ENCODE data around the gene AMHR2.

AMHR2 gene

DNA sequence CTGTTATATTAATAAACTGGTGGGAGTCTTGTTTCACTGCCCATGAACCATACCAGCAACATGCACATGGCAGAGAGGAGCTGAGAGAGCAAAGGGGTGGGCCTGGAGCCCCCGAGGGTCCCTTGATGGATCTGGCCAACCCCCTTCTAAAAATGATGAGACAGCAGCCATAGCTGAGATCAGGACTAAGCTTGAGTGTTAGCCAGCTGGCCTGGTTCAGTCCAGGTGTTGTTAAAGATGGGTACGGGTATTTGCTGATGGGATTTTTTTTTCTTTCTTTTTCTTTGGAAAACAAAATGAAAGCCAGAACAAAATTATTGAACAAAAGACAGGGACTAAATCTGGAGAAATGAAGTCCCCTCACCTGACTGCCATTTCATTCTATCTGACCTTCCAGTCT, 44.2 kb downstream of the AMHR2 start:
- no peak overlapping the region for H3K4me3 ChIP-seq (ENCODE audit: low read depth, low read length)
- in situ Hi-C loops (cut with HindIII; ENCODE audit: low sequenced_read_pairs), result no loop called here
- DNase-seq (ENCODE audit: low read depth), result no peak
- TF ChIP-seq, protein P1, sequence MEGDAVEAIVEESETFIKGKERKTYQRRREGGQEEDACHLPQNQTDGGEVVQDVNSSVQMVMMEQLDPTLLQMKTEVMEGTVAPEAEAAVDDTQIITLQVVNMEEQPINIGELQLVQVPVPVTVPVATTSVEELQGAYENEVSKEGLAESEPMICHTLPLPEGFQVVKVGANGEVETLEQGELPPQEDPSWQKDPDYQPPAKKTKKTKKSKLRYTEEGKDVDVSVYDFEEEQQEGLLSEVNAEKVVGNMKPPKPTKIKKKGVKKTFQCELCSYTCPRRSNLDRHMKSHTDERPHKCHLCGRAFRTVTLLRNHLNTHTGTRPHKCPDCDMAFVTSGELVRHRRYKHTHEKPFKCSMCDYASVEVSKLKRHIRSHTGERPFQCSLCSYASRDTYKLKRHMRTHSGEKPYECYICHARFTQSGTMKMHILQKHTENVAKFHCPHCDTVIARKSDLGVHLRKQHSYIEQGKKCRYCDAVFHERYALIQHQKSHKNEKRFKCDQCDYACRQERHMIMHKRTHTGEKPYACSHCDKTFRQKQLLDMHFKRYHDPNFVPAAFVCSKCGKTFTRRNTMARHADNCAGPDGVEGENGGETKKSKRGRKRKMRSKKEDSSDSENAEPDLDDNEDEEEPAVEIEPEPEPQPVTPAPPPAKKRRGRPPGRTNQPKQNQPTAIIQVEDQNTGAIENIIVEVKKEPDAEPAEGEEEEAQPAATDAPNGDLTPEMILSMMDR (IDR thresholded peaks at IDR 0.05; ENCODE audit: low read depth, low read length, missing control alignments), result no peak

DNA sequence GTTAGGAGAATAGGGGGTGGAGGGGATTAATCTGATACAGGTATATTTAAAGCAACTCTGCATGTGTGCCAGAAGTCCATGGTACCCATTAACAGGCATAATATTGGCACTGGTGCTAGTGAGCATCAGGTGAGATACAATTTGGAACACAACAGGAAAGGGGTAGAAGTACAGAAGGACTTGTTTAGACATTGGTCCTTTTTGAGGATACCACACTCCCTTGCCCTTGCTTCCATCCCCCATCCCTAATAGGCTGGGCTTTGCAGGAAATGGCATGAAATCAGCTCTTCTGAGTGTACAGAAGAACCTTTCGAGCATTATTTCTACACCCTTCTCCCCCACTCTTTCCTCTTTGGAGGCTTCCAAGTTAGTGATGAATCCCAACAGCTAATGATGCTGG, 44.6 kb downstream of the AMHR2 start:
- no peak for DNase-seq (ENCODE audit: low read depth)
- in situ Hi-C loops (cut with HindIII; ENCODE audit: low sequenced_read_pairs), result no loop called here
- TF ChIP-seq, protein P1 (IDR thresholded peaks at IDR 0.05; ENCODE audit: low read depth, low read length, missing control alignments), result no peak
- H3K4me3 ChIP-seq (ENCODE audit: low read depth, low read length), result no peak overlapping the region

DNA sequence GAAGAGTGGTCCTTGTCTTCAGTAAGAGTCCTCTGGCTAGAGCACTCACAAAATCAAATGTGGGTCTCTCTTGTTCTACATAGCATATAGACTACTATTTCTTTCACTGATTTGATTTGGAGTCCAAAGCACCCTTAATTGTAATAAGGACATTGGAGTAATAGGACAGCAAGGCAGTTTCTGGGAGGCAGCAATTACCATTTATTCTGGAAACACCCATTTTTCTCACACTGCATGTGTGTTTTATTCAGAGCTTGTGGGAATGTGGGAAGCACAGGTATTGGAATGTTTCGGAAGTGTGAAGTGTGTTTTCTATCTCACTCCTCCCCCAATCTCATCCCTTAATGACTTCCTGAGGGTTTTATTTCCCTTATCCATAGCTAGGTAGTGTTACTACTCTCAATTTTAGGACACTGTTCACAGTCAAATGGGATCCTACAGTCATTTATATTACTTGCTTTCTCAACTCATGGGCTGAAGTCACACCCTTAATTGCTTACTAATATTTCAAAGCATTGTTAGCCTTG, 48.5 kb downstream of the AMHR2 start:
- in situ Hi-C loops (cut with HindIII; ENCODE audit: low sequenced_read_pairs), result no loop called here
- H3K4me3 ChIP-seq (ENCODE audit: low read depth, low read length), result no peak overlapping the region
- no peak for DNase-seq (ENCODE audit: low read depth)
- TF ChIP-seq, protein P1 (IDR thresholded peaks at IDR 0.05; ENCODE audit: low read depth, low read length, missing control alignments), result no peak

DNA sequence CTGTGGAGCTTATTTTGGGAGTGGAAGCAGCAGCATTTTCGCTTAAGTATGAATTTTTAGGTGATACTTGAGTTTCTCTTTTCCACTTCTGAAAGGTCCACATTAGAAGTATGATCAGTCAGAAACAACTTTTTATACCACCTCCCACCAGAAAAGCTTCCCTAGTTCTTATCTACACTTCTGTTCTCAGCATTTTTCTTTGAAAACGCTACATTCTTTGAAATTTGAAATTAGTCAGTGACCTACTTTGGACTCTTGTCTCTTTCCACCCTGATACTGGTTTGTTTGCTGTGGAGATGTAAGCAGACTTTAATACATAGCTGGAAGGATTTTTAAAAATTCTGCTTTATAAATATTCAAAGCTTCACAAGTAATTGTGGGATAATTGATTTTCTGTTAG, 50.4 kb downstream of the AMHR2 start:
- TF ChIP-seq, protein P1 (IDR thresholded peaks at IDR 0.05; ENCODE audit: low read depth, low read length, missing control alignments), result no peak
- H3K4me3 ChIP-seq (ENCODE audit: low read depth, low read length), result no peak overlapping the region
- no peak for DNase-seq (ENCODE audit: low read depth)
- in situ Hi-C loops (cut with HindIII; ENCODE audit: low sequenced_read_pairs), result no loop called here

DNA sequence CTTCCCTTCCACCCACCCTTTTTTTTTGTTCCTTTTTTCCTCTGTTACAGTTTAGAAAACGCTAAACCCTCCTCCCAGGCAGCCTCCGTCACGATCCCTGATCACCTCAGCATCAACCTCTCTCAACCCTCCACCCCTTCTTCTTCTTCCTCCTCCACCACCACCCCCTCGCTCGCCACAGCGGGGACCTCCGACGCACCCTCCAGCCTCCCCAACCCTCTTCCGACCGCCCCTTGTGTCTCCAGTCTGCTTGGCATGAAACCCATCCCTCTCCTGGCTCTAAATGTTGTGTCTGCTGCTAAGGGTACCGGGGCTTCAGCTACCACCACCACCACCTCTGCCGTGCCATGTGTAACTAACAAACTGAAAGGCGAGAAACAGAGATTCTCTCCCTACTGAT, 51.2 kb downstream of the AMHR2 start:
- in situ Hi-C loops (cut with HindIII; ENCODE audit: low sequenced_read_pairs), result no loop called here
- no peak overlapping the region for H3K4me3 ChIP-seq (ENCODE audit: low read depth, low read length)
- no peak for DNase-seq (ENCODE audit: low read depth)
- TF ChIP-seq, protein P1 (IDR thresholded peaks at IDR 0.05; ENCODE audit: low read depth, low read length, missing control alignments), result no peak

DNA sequence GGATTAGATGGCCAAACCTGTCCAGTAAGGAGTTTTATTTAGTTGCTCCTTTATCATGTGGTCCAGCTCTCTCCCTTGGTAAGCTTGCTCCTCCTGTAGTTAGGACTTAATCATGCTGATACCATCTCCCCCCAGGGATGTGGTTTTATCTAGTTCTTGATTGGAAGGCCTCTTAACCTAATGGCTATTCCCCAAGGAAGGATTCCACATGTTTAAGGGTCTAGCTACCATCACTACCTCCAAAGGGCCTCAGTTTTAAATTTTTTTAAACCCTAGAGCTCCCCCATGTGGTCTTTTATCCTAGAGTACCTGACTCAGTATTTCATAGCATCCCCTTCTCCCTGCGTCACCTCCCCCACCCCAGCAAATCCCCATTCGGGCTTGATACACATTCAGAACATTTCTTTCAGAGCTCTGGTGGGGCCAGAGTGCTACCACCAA, 53.1 kb downstream of the AMHR2 start:
- no peak overlapping the region for H3K4me3 ChIP-seq (ENCODE audit: low read depth, low read length)
- TF ChIP-seq, protein P1 (IDR thresholded peaks at IDR 0.05; ENCODE audit: low read depth, low read length, missing control alignments), result peak; percentile 33
- in situ Hi-C loops (cut with HindIII; ENCODE audit: low sequenced_read_pairs), result no loop called here
- no peak for DNase-seq (ENCODE audit: low read depth)

DNA sequence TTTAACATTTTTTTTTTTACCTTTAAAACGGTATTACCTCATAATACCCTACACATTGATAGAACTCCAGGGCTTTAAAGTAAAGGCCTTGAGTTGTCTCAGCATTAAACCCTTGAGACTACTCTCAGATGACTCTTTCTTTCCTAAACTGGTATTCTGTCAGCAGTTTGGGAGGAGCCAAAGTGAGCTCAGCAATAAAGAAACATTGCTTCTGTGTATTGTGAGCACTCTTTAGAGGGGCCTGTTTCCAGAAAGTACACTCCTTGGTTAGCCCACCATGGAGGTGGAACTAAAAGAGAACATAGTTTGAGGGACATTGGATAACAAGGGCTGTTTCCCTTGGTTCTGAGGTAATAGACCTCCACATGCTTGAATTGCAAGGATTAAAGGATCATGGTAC, 55.2 kb downstream of the AMHR2 start:
- no peak for DNase-seq (ENCODE audit: low read depth)
- no peak overlapping the region for H3K4me3 ChIP-seq (ENCODE audit: low read depth, low read length)
- in situ Hi-C loops (cut with HindIII; ENCODE audit: low sequenced_read_pairs), result no loop called here
- TF ChIP-seq, protein P1 (IDR thresholded peaks at IDR 0.05; ENCODE audit: low read depth, low read length, missing control alignments), result no peak
